Stimulated activated CD8-positive, alpha-beta memory T cell treated with anti-CD3 and anti-CD28 coated beads, Interleukin-15, amount 100 ng/mL, for 48 hours (primary cell): ENCODE measurements around the gene FRMD4A.
"Not testable (repeated sequence)": the region's sequence is repeated elsewhere in the genome, so short reads cannot be mapped to it uniquely, and the experiment has no call there.

Experiments
- DNase-seq, 2 donors: peaks; one replicate each; pipeline ENCODE4 v3.0.0-alpha.2; 2020; ENCODE audit warnings: low read depth in 2 of 2

FRMD4A gene

GRCh38 chr10:14240253-14241189 lies 90.2 kb downstream of the FRMD4A start:
- DNase-seq = no peak

- not testable (repeated sequence) for DNase-seq
Measured at GRCh38 chr10:14238659-14239058, 92.1 kb downstream of the FRMD4A start.

DNA sequence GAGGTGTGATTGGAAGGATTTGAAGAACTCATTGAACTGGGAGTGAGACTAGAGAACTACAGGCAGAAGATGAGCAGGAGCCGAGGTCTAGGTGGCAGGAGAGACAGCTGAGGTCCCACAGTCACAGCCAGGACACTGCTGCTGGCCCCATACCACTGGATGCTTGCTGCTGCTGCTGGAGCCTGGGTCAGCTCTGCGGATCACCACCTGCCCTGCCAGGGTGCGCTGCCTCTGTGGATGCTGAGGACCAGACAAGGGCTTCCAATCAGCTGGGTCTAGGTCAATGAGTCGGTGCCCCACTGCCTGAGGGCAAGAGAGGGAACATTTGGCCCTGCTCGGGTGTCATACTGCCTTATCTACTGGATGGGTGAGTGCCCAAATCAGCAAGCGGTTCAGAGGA lies 94.4 kb downstream of the FRMD4A start:
- no peak for DNase-seq

DNA sequence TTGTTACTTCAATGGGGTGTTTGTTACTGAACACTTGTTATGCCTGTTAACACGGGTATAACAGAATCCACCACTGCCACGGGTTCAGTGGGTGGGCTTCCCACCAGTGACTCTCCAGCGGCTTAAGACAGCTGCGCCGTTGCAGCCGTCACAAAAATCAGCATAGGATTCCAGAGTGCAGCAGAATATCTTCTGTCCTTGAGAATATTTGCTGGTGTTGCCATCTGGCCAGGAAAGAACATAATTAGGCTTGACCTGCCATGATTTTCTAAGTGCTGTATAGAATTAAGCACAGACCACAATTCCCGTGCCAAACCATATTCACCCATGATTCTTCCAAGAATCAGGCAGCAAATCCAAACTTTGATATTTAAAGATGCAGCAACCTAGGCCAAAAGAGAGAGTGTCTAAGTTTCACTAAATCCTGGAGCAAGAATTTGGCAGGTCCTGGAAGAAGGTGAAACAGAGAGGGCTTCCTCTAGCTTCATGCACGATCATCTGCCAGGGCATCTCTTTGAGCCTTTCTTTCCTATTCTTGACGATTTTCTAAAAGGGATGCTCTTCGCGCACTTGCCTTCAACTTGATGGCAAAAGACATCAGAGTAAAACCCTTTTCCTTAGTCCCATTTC lies 95.0 kb downstream of the FRMD4A start:
- no peak for DNase-seq

GRCh38 chr10:14233566-14233965 lies 97.2 kb downstream of the FRMD4A start:
- no peak for DNase-seq

DNA sequence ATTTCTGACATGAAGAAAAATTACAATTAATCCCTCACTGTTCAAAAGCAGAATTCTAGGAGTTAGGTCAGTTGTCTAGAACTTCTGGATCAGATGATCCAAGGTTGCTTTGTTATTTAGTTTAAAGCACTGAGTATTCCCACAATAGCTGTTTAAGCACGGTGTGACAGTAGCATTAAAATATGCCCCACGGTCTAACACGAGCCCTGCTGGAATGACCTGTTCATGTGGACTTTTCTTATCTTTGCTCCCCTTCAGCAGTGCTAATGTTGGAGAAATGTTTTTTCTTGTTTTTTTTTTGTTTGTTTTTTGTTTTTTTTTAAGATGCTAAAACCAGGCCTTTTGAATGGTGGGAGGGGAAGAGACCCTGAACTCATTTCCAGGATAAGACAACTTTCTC lies 101.9 kb downstream of the FRMD4A start:
- DNase-seq = not testable (repeated sequence)

- DNase-seq = no peak
Measured at GRCh38 chr10:14225379-14225778, 105.3 kb downstream of the FRMD4A start.

DNA sequence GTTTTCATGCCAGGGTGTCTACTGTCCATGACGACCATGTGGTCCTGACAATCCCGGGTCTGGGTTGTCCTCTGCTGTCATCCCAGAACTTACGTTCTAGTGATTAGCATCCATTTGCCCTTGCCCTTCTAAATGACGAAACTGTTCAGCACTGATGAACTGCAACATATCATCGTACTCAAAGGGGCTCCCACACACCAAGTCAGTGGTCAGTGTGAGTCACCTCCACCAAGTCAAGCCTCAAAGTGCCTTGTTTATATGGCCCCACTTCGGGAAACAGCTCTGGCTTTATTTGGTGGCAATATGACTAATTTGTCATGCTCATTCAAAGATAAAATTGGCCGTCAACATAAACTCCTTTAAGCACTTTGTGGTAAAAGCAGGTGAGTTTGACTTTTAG lies 110.7 kb downstream of the FRMD4A start:
- DNase-seq = no peak

DNA sequence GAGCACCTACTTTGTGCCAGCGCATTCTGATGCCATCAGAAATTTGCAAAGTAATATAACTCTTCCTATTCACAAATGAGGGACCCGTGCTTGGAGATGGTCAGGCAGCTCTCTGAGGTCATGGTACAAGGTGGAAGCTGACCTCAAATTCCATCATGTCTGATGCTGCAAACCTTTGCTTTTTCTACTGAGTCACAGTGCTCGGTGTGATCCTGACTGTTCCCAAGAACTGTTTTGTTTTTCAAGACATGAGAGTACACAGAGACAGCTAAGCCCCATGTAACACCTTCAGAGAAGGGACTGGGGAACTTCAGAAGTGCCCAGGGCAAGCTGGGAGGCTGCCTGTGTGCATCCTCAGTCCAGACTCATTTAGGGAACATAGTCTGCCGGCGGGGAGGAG lies 111.3 kb downstream of the FRMD4A start:
- no peak for DNase-seq

- DNase-seq = no peak
Measured at GRCh38 chr10:14215641-14216040, 115.1 kb downstream of the FRMD4A start.

DNA sequence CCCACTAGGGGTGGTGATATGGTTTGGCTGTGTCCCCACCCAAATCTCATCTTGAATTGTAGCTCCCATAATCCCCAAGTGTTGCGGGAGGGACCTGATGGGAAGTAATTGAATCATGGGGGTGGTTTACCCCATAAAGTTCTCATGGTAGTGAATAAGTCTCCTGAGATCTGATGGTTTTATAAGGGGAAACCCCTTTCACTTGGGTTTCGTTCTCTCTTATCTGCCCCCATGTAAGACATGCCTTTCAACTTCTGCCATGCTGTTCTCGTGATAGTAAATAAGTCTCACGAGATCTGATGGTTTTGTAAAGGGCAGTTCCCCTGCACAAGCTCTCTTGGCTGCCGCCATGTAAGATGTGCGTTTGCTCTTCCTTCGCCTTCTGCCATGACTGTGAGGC lies 117.0 kb downstream of the FRMD4A start:
- not testable (repeated sequence) for DNase-seq

GRCh38 chr10:14211610-14212009 lies 119.1 kb downstream of the FRMD4A start:
- no peak for DNase-seq

DNA sequence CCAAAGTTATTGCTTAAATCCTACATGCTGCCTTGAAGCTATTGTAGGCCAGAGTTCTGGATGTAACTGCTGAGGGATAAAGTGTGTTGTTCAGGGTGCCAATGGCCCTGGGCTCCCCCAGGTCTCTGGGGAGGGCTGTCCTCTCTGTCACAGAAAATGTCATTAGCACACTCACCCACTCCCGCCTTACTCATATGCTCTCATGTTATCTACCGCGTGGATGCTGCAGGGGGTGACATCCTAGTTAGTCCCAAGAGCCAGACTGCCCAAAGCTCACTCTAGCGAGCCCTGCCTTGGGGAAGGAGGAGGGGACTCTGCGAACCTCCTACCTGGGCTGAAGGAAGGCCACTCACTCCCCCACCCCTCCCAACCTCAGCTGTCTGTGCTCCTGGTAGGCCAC lies 122.5 kb downstream of the FRMD4A start:
- DNase-seq = no peak

GRCh38 chr10:14205233-14205632 lies 125.5 kb downstream of the FRMD4A start:
- no peak for DNase-seq

GRCh38 chr10:14200698-14201544 lies 129.8 kb downstream of the FRMD4A start:
- DNase-seq = no peak

DNA sequence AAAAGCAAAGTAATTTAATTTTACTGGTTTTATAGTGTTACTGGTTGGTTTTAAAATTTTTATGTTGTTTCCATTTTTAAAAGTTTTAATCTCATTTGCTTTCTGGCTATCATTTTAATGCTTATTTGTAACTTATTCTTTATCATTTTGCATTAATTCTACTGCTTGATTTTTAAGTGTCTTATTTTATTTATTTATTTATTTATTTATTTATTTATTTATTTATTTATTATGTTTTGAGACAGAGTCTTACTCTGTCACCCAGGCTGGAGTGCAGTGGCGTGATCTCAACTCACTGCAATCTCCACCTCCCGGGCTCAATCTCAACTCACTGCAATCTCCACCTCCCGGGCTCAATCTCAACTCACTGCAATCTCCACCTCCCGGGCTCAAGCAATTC lies 131.6 kb downstream of the FRMD4A start:
- not testable (repeated sequence) for DNase-seq

DNA sequence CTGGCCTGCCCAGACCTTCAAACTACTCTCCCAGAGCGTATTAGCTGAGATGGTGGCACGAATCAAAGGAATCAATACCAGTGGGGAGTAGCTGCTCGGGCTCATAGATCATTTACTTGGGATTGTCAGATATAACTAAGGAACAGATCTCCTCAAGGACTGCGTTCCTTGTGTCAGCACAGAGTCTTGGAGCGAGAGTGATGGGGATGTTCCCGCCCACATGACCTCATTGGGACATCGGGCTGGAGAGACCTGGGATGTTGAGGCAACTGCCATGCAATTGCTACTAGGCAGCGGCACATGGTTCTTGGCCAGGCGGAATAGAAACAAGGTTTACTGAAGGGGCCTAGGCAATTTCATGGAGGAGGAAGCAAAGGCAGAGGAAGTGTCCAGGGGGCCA lies 132.6 kb downstream of the FRMD4A start:
- DNase-seq = no peak

DNA sequence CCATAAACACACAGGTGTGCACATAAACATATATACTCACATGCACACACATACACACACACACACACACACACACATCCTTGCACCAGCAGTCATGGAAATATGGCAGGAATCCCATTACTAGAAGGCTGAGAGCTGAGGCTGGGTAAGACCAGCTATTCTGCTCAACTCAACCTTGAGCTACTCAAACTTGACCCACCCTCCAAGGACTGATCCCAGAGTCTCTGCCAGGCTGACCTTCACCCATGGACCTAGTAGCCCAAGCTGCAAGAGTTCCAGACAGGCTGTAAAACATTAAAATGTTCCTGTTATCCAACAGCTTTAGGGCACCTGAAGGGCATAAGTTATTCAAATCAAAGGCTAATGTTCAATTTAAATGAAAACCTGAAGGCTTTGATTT lies 134.6 kb downstream of the FRMD4A start:
- no peak for DNase-seq

DNA sequence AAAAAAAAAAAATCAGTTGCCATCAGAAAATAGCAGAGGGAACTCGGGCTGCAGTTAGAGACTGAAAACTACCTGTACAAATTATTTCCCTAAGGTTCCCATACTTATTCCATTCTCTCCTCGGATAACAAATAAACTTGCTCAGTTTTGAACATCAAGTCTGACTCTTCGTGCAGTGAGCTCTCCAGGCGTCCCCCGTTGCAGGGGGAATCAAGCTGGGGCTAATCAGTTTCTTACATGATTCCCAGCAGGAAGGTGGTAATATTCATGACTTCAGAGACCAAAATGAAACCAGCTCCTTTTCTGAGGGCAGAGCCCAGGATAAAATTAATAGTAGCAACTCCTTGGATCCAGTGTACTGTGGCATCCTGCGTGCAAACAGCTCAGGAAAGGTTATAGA lies 135.3 kb downstream of the FRMD4A start:
- DNase-seq = no peak

DNA sequence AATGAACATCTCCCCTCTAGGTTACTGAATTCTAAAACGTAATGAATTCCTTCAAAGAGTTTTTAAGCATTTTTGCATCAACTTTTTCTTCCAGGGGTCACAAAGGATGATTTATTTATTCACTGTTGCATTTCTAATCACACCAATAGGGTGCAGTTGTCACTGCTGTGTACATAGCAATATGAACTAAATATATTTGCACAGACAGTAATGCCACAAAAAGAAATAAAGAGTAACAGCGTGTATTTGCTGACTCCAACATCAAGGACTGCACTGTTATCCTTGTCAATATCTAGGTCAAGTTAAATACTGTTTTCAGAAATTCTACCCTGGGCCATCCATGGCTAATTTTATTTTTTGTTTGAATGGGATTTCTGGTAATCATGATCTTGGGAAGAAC lies 138.0 kb downstream of the FRMD4A start:
- no peak for DNase-seq

DNA sequence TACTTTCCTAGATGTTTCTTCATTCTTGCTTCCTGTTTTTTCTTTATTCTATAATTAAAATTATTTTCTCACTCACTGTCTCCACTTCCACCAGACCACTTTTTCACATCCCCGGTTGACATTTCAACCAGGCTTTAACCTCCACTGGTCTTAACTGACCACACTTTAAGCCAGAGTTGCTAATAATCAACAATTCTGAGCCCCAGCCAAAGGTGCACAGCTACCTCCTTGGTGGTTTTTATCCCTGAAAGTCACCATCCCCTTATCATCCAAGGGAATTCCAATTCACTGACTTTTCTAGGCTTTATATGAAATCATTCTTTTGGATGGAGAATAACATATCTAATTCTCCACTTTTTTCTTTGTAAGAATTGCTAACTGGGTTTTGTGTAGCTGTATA lies 138.9 kb downstream of the FRMD4A start:
- DNase-seq = no peak

DNA sequence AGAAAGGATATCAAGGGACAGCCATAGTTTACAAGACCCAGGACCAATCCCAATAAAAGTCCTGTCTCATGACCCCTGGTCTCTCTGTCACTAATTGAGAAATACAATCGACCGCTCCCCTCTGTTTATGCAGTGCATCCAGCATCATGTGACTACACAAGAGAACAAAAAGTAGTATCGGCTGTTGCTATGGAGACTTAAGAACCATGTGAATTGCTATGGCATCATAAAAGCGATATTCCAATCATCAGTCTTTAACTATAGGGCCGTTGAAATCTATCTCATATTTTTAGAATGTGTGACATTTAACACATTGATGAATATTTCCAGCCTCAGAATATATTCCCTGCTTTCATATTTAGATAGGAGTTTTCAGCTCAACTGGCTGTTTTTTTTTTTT lies 139.3 kb downstream of the FRMD4A start:
- DNase-seq = no peak
